Measurements from ENCODE around the gene LETM1.

DNA sequence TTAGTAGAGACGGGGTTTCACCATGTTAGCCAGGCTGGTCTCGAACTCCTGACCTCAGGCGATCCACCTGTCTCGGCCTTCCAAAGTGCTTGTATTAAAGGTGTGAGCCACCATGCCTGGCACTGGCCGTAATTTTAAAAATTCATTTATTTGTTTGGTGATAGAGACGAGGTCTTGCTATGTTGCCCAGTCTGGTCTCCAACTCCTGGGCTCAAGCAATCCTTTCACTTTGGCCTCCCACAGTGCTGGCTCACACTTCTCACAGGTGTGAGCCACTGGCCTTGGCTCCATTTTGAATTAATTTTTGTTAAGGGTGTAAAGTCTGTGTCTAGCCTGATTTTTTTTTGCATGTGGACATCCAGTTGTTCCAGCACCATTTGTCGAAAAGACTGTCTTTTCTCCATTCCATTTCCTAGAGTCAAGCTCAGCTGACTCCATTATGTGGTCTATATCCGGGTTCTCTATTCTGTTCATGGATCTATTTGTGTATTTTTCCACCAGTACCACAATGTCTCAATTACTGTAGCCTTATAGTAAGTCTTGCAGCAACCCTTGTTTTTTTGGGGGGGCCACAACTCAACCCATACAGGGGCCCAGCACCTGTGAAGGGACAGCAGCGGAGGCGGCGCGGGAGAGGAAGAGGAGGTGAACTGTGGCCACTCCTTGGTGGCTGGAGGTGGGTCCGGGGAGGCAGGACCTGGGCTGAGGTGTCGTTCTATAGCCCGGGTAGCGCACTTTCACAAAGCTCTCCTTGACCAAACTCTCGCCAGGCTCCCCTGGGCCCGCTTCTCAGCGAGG is 13.8 kb upstream of the LETM1 start:
- TF ChIP-seq, protein P1, sequence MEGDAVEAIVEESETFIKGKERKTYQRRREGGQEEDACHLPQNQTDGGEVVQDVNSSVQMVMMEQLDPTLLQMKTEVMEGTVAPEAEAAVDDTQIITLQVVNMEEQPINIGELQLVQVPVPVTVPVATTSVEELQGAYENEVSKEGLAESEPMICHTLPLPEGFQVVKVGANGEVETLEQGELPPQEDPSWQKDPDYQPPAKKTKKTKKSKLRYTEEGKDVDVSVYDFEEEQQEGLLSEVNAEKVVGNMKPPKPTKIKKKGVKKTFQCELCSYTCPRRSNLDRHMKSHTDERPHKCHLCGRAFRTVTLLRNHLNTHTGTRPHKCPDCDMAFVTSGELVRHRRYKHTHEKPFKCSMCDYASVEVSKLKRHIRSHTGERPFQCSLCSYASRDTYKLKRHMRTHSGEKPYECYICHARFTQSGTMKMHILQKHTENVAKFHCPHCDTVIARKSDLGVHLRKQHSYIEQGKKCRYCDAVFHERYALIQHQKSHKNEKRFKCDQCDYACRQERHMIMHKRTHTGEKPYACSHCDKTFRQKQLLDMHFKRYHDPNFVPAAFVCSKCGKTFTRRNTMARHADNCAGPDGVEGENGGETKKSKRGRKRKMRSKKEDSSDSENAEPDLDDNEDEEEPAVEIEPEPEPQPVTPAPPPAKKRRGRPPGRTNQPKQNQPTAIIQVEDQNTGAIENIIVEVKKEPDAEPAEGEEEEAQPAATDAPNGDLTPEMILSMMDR (IDR thresholded peaks at IDR 0.05; ENCODE audit: poor library complexity), result no peak
- no peak for TF ChIP-seq EZH2 (IDR thresholded peaks at IDR 0.05; ENCODE audit: borderline replicate concordance)
- TF ChIP-seq EZH2phosphoT487 (IDR thresholded peaks at IDR 0.05; ENCODE audit: low read depth, severe bottlenecking, unreplicated experiment), result no peak
